Choroid plexus epithelial cell (primary cell): ENCODE measurements around the gene MVP.
A peak's percentile ranks its signal among the peaks of the same experiment; 100 is the strongest.
"Not testable (repeated sequence)": the region's sequence is repeated elsewhere in the genome, so short reads cannot be mapped to it uniquely, and the experiment has no call there.

Source experiments
- DNase-seq: peaks from one replicate; pipeline ENCODE4 v3.0.0-alpha.2; 2010; ENCODE audit warnings: low read depth
- H3K4me3 ChIP-seq: 2 replicates; pipeline ENCODE4 v1.5.1; 2011; ENCODE audit warnings: low read depth, mild to moderate bottlenecking, control low read depth, low read length, moderate library complexity
- TF ChIP-seq, protein P1 (sequence below): conservative IDR thresholded peaks from 2 replicates; pipeline ENCODE4 v1.5.1; 2011; ENCODE audit warnings: low read depth, mild to moderate bottlenecking, control low read depth, inconsistent platforms, low read length, moderate library complexity

MVP gene

DNA sequence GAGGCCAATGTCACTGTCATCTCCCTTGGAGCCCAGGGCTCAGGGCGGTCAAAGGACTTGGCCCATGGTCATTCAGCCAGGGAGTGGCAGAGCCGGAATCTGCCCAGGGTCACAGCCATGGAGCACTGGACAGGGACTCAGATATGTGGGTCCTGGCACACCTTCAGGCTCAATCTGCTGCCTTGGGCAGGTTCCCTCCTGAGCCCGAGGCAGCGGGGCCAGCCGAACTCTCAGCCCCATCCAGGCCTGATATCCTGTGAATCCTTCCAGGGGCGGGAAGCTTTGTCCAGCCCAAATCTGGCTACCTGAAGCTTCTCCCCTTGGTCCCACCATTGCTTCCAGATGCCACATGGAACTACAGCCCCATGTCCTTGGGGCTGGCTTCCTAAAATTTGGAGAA lies 54.9 kb downstream of the MVP start:
- H3K4me3 ChIP-seq = no peak overlapping the region
- TF ChIP-seq, protein P1, sequence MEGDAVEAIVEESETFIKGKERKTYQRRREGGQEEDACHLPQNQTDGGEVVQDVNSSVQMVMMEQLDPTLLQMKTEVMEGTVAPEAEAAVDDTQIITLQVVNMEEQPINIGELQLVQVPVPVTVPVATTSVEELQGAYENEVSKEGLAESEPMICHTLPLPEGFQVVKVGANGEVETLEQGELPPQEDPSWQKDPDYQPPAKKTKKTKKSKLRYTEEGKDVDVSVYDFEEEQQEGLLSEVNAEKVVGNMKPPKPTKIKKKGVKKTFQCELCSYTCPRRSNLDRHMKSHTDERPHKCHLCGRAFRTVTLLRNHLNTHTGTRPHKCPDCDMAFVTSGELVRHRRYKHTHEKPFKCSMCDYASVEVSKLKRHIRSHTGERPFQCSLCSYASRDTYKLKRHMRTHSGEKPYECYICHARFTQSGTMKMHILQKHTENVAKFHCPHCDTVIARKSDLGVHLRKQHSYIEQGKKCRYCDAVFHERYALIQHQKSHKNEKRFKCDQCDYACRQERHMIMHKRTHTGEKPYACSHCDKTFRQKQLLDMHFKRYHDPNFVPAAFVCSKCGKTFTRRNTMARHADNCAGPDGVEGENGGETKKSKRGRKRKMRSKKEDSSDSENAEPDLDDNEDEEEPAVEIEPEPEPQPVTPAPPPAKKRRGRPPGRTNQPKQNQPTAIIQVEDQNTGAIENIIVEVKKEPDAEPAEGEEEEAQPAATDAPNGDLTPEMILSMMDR = no peak
- DNase-seq = no peak

DNA sequence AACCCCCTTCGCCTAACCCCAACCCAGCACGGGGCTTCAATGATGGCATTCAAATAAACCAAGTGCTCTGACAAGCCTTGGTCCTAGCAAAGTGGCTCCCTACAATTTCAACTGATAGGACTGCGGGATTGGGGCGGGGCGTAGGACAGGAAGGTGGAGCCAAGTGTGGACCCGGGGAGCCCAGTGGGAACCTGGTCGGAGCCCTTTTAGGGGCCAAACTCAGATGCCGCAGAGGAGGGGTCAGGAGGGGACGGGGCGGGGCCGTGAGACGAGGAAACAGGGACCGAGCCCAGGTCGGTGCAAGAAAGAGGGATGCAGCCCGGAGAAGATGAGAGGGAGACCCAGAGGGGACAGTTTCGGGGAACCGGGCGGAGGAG lies 55.9 kb downstream of the MVP start:
- TF ChIP-seq, protein P1 = no peak
- DNase-seq = no peak
- no peak overlapping the region for H3K4me3 ChIP-seq

DNA sequence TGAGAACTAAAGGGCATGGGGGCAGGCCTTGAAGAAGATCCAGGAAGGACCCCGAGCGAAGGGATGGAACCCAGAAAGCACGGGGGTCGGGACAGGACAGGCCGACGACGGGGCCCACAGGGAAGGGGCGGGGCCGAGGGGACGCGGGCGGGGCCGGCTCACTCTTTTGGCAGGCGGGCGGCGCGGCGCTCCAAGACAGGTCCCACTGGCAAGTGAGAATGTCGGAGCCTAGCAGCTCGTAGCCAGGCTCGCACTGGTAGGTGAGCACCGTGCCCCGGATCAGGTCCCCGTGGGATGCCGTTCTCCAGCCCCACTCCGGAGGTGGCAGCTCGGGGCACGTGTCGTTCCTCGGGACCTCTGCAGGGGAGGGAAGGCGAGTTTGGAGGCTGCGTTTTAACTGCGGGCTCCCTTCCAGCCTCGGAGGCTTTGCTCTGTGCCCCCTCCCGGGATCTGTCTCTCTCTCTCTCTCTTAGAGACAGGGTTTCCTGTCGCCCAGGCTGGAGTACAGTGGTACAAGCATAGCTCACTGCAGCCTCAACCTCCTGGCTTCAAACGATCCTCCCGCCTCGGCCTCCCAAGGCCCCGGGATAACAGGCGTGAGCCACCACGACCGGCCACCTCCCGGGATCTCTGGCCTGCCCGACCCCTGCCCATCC lies 56.5 kb downstream of the MVP start:
- DNase-seq = no peak
- no peak overlapping the region for H3K4me3 ChIP-seq
- TF ChIP-seq, protein P1 = no peak

DNA sequence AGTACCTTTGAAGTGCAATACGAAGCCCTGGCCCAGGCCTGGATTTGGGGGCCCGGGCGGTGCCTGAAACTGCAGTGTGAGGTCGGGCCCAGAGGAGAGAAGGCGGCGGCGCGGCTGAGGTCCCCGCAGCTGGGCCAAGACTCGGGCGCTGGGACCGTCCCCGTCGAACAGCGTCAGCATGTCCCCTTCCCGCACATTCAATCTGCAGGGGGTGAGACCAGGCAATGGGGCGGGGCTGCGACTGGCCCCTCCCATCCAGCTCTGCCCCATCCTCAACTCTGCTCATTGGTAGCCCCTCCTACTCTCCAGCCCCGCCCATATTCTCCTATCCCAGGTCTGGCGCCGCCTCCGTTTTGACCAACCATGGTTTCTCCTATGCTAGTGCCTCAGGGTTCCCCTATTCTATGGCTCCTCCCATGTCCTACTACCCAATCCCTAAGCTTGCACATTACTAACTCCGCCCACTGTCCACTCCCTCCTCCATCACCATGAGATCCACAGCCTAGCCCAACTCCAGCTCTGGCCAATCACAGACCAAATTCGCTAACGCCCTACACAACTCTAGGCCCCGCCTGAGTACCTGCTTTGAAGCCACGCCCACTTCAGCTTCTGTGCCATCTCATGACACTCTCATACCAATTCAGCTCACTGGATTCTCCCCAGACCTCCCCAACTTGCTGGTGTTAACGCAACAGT lies 57.2 kb downstream of the MVP start:
- peak; percentile 46 for DNase-seq
- H3K4me3 ChIP-seq = no peak overlapping the region

DNA sequence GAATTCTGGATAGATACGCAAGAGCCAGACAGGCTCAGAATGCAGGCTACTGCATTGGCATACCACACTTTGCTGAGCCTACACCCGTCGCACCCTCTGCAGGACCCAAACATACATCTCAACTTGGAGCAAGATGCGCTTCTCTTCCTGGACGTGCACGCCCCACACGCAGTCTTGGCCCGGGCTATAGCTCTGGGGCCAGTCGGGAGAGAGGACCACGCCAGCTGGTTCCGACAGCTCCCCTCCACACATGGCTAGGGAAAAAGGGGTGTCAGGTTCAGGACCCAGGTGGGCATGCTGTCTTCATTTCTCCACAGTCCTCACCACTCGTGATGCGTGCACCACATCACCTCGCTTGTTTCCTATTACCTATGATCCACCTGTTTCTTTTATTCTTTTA lies 57.9 kb downstream of the MVP start:
- TF ChIP-seq, protein P1 = no peak
- H3K4me3 ChIP-seq = no peak overlapping the region
- no peak for DNase-seq

More for the DNA sequence above, 57.2 kb downstream of the MVP start:
- TF ChIP-seq, protein P1 = no peak

DNA sequence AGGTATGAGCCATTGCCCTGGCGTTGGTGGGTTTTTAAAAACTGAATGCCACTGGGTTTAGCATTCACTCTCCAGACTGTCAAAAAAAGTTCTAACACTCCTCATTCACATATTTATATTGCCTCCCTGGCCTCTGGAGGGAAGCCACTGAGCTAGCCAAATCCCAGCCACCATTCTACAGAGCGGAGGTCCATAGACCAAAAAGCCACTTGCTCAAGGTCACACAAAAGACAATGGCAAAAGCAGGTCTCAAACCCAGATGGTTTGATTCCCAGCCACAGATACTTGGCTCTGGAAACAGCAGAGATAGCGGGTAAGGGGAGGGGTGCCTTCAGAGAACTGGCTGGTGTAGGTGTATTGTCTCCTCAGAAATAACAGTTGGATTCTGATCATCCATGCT lies 60.8 kb downstream of the MVP start:
- DNase-seq = no peak
- no peak overlapping the region for H3K4me3 ChIP-seq
- TF ChIP-seq, protein P1 = no peak

DNA sequence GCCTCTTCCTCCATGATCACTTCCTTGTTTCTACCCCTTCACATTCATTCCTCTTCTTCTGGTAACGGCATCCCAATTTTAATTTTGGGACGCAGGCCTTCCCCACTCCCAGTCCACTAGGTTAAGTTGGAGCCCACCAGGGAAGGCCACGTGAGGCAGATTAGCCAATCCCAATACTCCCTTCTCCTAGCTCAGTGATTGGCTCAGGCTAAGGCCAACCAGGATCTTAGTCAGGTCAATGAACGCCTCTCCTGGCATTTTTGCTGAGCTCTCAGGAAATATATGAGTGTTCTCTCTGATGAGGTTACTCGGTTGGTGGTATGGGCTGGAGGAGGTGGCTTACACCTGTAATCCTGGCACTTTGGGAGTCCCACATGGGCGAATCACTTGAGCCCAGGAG lies 63.7 kb downstream of the MVP start:
- H3K4me3 ChIP-seq = no peak overlapping the region
- no peak for DNase-seq
- TF ChIP-seq, protein P1 = no peak

DNA sequence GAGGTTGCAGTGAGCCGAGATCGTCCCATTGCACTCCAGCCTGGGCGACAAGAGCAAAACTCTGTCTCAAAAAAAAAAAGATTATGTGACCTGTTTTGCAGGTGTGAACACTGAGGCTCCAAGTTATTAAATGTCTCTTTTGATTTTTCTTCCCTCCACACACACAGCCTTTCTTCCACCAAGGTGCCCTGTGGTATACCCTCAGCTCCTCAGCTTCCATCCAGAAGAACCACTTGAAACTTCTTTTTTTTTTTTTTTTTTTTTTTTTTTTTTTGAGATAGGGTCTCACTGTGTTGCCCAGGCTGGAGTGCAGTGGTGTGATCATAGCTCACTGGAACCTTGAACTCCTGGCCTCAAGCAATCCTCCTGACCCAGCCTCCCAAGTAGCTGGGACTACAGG lies 69.1 kb downstream of the MVP start:
- not testable (repeated sequence) for H3K4me3 ChIP-seq, DNase-seq
